Measurements from ENCODE around the gene ARHGAP4.

- no peak for TF ChIP-seq POLR2AphosphoS5 (IDR thresholded peaks at IDR 0.05; ENCODE audit: low read depth, low read length)
- no peak for TF ChIP-seq POLR2A (IDR thresholded peaks at IDR 0.05; ENCODE audit: low read depth, low read length)
- TF ChIP-seq POU2F2 (IDR thresholded peaks at IDR 0.05; ENCODE audit: low read depth, low read length) = no peak
- no peak for TF ChIP-seq TAF1 (IDR thresholded peaks at IDR 0.05; ENCODE audit: low read depth, low read length)
- no peak for TF ChIP-seq SPI1 (IDR thresholded peaks at IDR 0.05; ENCODE audit: low read depth, low read length)
Measured at GRCh38 chrX:153973127-153974002, 47.3 kb upstream of the ARHGAP4 start.
